H1 (cell line): ENCODE results near the gene GNAO1. TPM values are rescaled to one million over a fixed set of nuclear protein-coding genes. Genes with fewer than 3 reads are reported as not detected.

ENCODE experiments used
- CHD1 ChIP-seq: IDR thresholded peaks from 2 replicates; pipeline ENCODE4 v1.6.1; 2012; ENCODE audit warnings: low read depth, low read length, improper control_type of control experiment
- CHD2 ChIP-seq: IDR thresholded peaks from 2 replicates; pipeline ENCODE4 v1.6.1; 2012; ENCODE audit warnings: low read length, improper control_type of control experiment
- CHD7 ChIP-seq: fragments of 300-600 bp; sonication (generic); IDR thresholded peaks from 2 replicates; pipeline ENCODE4 v1.7.1; 2012; ENCODE audit warnings: low read length, moderate library complexity, mild to moderate bottlenecking, inconsistent platforms; ENCODE audit not compliant: insufficient replicate concordance
- GABPA ChIP-seq: IDR thresholded peaks from 2 replicates; pipeline ENCODE4 v1.6.1; 2011; ENCODE audit warnings: mild to moderate bottlenecking, low read length, moderate library complexity, borderline replicate concordance; ENCODE audit not compliant: insufficient read depth
- KDM4A ChIP-seq: IDR thresholded peaks from one replicate; pipeline ENCODE4 v1.7.1; 2012; ENCODE audit warnings: low read depth, mild to moderate bottlenecking, moderate library complexity, low read length, inconsistent platforms; ENCODE audit not compliant: severe bottlenecking
- NRF1 ChIP-seq: IDR thresholded peaks from 2 replicates; pipeline ENCODE4 v1.6.1; 2011; ENCODE audit warnings: mild to moderate bottlenecking, low read depth, low read length, improper control_type of control experiment
- RAD21 ChIP-seq, 2 experiments: IDR thresholded peaks in 1 of 2; conservative IDR thresholded peaks in 1 of 2; 2 replicates each; pipeline ENCODE4 v1.6.1; 2011; ENCODE audit warnings: low read depth in 2 of 2, low read length in 2 of 2, improper control_type of control experiment in 1 of 2, inconsistent platforms in 1 of 2, mild to moderate bottlenecking in 1 of 2, moderate library complexity in 1 of 2
- SP4 ChIP-seq: IDR thresholded peaks from 2 replicates; pipeline ENCODE4 v1.6.1; 2012; ENCODE audit warnings: low read length, inconsistent platforms
- TAF1 ChIP-seq: IDR thresholded peaks from 2 replicates; pipeline ENCODE4 v1.6.1; 2011; ENCODE audit warnings: mild to moderate bottlenecking, low read depth, low read length
- TCF12 ChIP-seq: IDR thresholded peaks from 2 replicates; pipeline ENCODE4 v1.6.1; 2011; ENCODE audit warnings: low read depth, mild to moderate bottlenecking, low read length
- ZNF274 ChIP-seq: IDR thresholded peaks from 2 replicates; pipeline ENCODE4 v1.7.0; 2012; ENCODE audit warnings: low read length, borderline replicate concordance; ENCODE audit errors: extremely low read depth
- polyA plus RNA-seq, 7 experiments: library from polyadenylated mRNA; depleted of rRNA in 3 of 7; stranded (reverse) in 5 of 7; unstranded in 2 of 7; fragments of >200 nt in 5 of 7; fragments of 200-250 nt in 2 of 7; gene quantifications; 1 replicate in 5 of 7; 2 replicates in 1 of 7; 4 replicates in 1 of 7; pipeline versions ENCODE4 v1.2.1 to v1.2.3, GENCODE V29; 2011 to 2013; ENCODE audit warnings: missing spikeins in 2 of 7, mixed read lengths in 2 of 7
- total RNA-seq: library from RNA; stranded (reverse); fragmentation: NEBNext Ultra II Directional; extraction: Animal tissue kit (Norgen Biotek cat#: 25700); gene quantifications from 2 replicates; pipeline ENCODE4 v1.2.1, GENCODE V29; 2021

Gene GNAO1
- total and polyA plus RNA-seq, 2 of the 8 experiments (the other 6 are each of a cell fraction or from before 2014, with no cell fraction given): 6.7 to 34.4 TPM

- TF ChIP-seq CHD7: no peak
- TF ChIP-seq TAF1: no peak
- no peak for TF ChIP-seq NRF1
- no peak for TF ChIP-seq ZNF274
- no peak for TF ChIP-seq SP4
- TF ChIP-seq KDM4A: no peak
- no peak for TF ChIP-seq GABPA
- no peak for TF ChIP-seq RAD21 (IDR thresholded peaks at IDR 0.05 in 1 of 2, conservative IDR thresholded peaks at IDR 0.05 in 1 of 2; ENCODE audit: low read depth in 2 of 2, low read length in 2 of 2)
- TF ChIP-seq CHD2: no peak
- no peak for TF ChIP-seq CHD1
- TF ChIP-seq TCF12: no peak
Measured at GRCh38 chr16:56345406-56346050, 154.2 kb downstream of the GNAO1 start (continued).
